ENCODE results near the gene CD101. TPM values are rescaled to one million over a fixed set of nuclear protein-coding genes. Genes with fewer than 3 reads are reported as not detected.

CD101 gene
- 0.07 and 0.14 TPM in 2 replicates for total RNA-seq

GRCh38 chr1:117001254-117001927 lies at the start of gene CD101:
CD101 (plus strand) TSS chr1:117001760; CDS start chr1:117001818, 58 bp downstream.

GRCh38 chr1:117059678-117060440 lies 58.3 kb downstream of the CD101 start, which contains the start of gene TTF2:
TTF2 (plus strand) TSS chr1:117060326; CDS start chr1:117060347, 21 bp downstream.

Other genes with a start within 250 kb of the CD101 start
- gene CD2, start 247.3 kb upstream of the CD101 start, total RNA-seq: not detected in 2 replicates
- 134 and 169 TPM in 2 replicates for gene PTGFRN, start 91.8 kb upstream of the CD101 start, total RNA-seq
- gene TTF2, start 58.6 kb downstream of the CD101 start, total RNA-seq: 17.3 and 30.4 TPM in 2 replicates
- 0.65 and 1.7 TPM in 2 replicates for gene TRIM45, start 120.0 kb downstream of the CD101 start, total RNA-seq
- gene VTCN1, start 209.2 kb downstream of the CD101 start, total RNA-seq: 0.35 and 0.84 TPM in 2 replicates

Data from airway epithelial cell (primary cell).